ENCODE measurements around the gene FAM210B.

GRCh38 chr20:56373942-56374341, 15.2 kb downstream of the FAM210B start:
- TF ChIP-seq POLR2A (IDR thresholded peaks at IDR 0.05) (no peak), CTCF (IDR thresholded peaks at IDR 0.05) (no peak)

Measured in Peyer's patch (tissue), 4 donors.